ENCODE results near the gene LAMB4. TPM values are rescaled to one million over a fixed set of nuclear protein-coding genes. Genes with fewer than 3 reads are reported as not detected.

LAMB4 gene
- total and polyA plus RNA-seq, 2 experiments from 2014 or later, result not detected

DNA sequence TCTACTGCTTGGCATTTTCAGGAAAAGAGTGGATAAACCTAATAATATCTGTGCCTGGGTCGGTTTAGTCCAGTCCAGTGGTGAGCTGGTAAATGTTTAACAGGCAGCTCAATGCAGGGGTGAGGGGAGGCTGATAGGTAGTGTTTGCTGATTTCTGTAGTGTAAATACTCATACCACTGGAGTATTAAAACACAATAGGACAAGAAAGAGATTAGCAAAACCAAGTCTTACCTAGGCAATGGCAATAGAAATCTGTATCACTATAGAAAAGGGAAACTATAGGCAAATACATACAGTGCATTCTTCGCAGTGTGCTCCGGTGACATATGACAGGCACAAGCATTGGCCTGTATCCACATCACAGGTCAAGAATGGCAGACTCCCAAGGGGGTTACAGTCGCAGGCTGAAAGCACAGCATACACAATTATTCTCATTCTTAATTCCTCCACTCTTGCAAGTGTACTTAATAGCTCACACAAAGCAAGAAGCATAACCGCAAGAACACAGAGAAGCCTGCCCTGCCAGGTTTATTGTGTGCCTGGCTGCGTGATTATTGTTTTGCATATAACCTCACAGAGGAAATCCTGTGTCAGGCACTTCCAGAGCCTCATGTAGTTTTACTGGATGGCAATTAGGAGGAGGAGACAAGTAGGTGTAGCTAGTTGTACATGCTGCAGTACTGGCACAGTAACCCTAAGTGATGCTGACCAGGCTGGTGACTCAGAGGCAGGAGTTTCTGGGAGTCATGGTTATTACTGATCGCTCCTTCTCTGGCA lies 35.0 kb downstream of the LAMB4 start:
- Mint-ChIP-seq H3K27ac (no peak overlapping the region), H3K4me3 (no peak overlapping the region), H3K4me1 (peaks cover 3% of the 10 kb centered on the region; the same call in 2 of the 3 replicates), H3K36me3 (ENCODE audit: low read depth) (no peaks in the 10 kb centered on the region), H3K9me3 (no peaks in the 10 kb centered on the region), H3K27me3 (ENCODE audit: insufficient read depth, low read depth, poor library complexity) (no peaks in the 10 kb centered on the region)
- Histone ChIP-seq H3K4me3 (no peak overlapping the region), H4K20me1 (replicated peaks; ENCODE audit: insufficient read depth) (no peaks in the 10 kb centered on the region), H3K36me3 (ENCODE audit: insufficient read depth) (no peaks in the 10 kb centered on the region), H3K27ac (ENCODE audit: low read depth) (no peak overlapping the region), H2AFZ (no peak overlapping the region), H3K4me1 (ENCODE audit: insufficient read depth) (no peaks in the 10 kb centered on the region), H3K4me2 (no peak overlapping the region), H3K9me2 (ENCODE audit: insufficient read depth) (no peaks in the 10 kb centered on the region), H3F3A (replicated peaks; ENCODE audit: low read depth) (no peaks in the 10 kb centered on the region), H3K27me3 (ENCODE audit: insufficient read depth) (no peaks in the 10 kb centered on the region), H3K79me2 (replicated peaks; ENCODE audit: insufficient read depth) (no peaks in the 10 kb centered on the region)
- ATAC-seq, result no peak
- TF ChIP-seq ZNF331 (CRISPR knock-in tag; IDR thresholded peaks at IDR 0.05; ENCODE audit: low read depth), result no peak
- no peak for TF ChIP-seq EZH2phosphoT487 (IDR thresholded peaks at IDR 0.05; ENCODE audit: unreplicated experiment)
- TF ChIP-seq ZNF114 (CRISPR knock-in tag; IDR thresholded peaks at IDR 0.05), result no peak
- TF ChIP-seq, protein P1, sequence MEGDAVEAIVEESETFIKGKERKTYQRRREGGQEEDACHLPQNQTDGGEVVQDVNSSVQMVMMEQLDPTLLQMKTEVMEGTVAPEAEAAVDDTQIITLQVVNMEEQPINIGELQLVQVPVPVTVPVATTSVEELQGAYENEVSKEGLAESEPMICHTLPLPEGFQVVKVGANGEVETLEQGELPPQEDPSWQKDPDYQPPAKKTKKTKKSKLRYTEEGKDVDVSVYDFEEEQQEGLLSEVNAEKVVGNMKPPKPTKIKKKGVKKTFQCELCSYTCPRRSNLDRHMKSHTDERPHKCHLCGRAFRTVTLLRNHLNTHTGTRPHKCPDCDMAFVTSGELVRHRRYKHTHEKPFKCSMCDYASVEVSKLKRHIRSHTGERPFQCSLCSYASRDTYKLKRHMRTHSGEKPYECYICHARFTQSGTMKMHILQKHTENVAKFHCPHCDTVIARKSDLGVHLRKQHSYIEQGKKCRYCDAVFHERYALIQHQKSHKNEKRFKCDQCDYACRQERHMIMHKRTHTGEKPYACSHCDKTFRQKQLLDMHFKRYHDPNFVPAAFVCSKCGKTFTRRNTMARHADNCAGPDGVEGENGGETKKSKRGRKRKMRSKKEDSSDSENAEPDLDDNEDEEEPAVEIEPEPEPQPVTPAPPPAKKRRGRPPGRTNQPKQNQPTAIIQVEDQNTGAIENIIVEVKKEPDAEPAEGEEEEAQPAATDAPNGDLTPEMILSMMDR (conservative IDR thresholded peaks at IDR 0.05; ENCODE audit: low read depth in 2 of 2), result no peak
- TF ChIP-seq, protein P2, sequence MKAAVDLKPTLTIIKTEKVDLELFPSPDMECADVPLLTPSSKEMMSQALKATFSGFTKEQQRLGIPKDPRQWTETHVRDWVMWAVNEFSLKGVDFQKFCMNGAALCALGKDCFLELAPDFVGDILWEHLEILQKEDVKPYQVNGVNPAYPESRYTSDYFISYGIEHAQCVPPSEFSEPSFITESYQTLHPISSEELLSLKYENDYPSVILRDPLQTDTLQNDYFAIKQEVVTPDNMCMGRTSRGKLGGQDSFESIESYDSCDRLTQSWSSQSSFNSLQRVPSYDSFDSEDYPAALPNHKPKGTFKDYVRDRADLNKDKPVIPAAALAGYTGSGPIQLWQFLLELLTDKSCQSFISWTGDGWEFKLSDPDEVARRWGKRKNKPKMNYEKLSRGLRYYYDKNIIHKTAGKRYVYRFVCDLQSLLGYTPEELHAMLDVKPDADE (IDR thresholded peaks at IDR 0.05), result no peak
- no peak for DNase-seq (ENCODE audit: low spot score)

DNA sequence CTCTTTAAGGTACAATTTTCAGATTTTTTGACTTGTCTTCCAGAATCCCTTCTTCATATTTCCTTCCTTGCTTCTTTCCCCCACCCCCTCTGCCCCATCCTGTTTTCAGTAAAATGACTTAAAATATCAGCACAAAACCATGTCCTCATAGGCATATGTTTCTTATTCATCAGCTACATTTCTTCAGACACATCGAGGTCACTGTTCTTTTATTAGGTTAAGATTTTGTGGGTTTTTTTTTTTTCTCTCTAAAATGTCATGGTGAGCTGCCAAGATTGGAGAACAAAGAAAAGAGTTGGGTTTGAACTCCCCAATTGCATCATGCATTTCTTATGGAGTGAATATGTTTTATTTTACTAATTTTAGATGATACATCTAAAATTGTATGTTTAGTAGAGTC lies 35.8 kb downstream of the LAMB4 start:
- no peaks in the 10 kb centered on the region for H3K27me3 Mint-ChIP-seq (ENCODE audit: insufficient read depth, low read depth, poor library complexity)
- H3K4me3 Mint-ChIP-seq, result no peak overlapping the region
- DNase-seq (ENCODE audit: low spot score) (no peak), ATAC-seq (no peak)
- H3K36me3 ChIP-seq (ENCODE audit: insufficient read depth), result no peaks in the 10 kb centered on the region
- no peaks in the 10 kb centered on the region for H3F3A ChIP-seq (replicated peaks; ENCODE audit: low read depth)
- no peaks in the 10 kb centered on the region for H4K20me1 ChIP-seq (replicated peaks; ENCODE audit: insufficient read depth)
- no peaks in the 10 kb centered on the region for H3K27me3 ChIP-seq (ENCODE audit: insufficient read depth)
- H3K27ac Mint-ChIP-seq, result no peak overlapping the region
- H3K4me2 ChIP-seq, result no peak overlapping the region
- no peaks in the 10 kb centered on the region for H3K9me2 ChIP-seq (ENCODE audit: insufficient read depth)
- H3K4me1 ChIP-seq (ENCODE audit: insufficient read depth), result no peaks in the 10 kb centered on the region
- H3K79me2 ChIP-seq (replicated peaks; ENCODE audit: insufficient read depth), result no peaks in the 10 kb centered on the region
- H3K36me3 Mint-ChIP-seq (ENCODE audit: low read depth), result no peaks in the 10 kb centered on the region
- H3K27ac ChIP-seq (ENCODE audit: low read depth), result no peak overlapping the region
- H2AFZ ChIP-seq, result 0 out of 2 replicates have a peak overlapping the region, but pooled peaks have one; percentile 53
- no peak overlapping the region for H3K4me3 ChIP-seq
- H3K4me1 Mint-ChIP-seq, result peaks cover 3% of the 10 kb centered on the region; the same call in 2 of the 3 replicates
- H3K9me3 Mint-ChIP-seq, result no peaks in the 10 kb centered on the region
- TF ChIP-seq ZNF114 (CRISPR knock-in tag; IDR thresholded peaks at IDR 0.05) (no peak), EZH2phosphoT487 (IDR thresholded peaks at IDR 0.05; ENCODE audit: unreplicated experiment) (no peak), JUNB (IDR thresholded peaks at IDR 0.05; ENCODE audit: unreplicated experiment) (no peak), POLR2AphosphoS5 (IDR thresholded peaks at IDR 0.05; ENCODE audit: low read depth) (no peak), CREB1 (CRISPR knock-in tag; IDR thresholded peaks at IDR 0.05; ENCODE audit: low read depth) (no peak)
- TF ChIP-seq, protein P1 (conservative IDR thresholded peaks at IDR 0.05; ENCODE audit: low read depth in 2 of 2), result no peak
- TF ChIP-seq, protein P3, sequence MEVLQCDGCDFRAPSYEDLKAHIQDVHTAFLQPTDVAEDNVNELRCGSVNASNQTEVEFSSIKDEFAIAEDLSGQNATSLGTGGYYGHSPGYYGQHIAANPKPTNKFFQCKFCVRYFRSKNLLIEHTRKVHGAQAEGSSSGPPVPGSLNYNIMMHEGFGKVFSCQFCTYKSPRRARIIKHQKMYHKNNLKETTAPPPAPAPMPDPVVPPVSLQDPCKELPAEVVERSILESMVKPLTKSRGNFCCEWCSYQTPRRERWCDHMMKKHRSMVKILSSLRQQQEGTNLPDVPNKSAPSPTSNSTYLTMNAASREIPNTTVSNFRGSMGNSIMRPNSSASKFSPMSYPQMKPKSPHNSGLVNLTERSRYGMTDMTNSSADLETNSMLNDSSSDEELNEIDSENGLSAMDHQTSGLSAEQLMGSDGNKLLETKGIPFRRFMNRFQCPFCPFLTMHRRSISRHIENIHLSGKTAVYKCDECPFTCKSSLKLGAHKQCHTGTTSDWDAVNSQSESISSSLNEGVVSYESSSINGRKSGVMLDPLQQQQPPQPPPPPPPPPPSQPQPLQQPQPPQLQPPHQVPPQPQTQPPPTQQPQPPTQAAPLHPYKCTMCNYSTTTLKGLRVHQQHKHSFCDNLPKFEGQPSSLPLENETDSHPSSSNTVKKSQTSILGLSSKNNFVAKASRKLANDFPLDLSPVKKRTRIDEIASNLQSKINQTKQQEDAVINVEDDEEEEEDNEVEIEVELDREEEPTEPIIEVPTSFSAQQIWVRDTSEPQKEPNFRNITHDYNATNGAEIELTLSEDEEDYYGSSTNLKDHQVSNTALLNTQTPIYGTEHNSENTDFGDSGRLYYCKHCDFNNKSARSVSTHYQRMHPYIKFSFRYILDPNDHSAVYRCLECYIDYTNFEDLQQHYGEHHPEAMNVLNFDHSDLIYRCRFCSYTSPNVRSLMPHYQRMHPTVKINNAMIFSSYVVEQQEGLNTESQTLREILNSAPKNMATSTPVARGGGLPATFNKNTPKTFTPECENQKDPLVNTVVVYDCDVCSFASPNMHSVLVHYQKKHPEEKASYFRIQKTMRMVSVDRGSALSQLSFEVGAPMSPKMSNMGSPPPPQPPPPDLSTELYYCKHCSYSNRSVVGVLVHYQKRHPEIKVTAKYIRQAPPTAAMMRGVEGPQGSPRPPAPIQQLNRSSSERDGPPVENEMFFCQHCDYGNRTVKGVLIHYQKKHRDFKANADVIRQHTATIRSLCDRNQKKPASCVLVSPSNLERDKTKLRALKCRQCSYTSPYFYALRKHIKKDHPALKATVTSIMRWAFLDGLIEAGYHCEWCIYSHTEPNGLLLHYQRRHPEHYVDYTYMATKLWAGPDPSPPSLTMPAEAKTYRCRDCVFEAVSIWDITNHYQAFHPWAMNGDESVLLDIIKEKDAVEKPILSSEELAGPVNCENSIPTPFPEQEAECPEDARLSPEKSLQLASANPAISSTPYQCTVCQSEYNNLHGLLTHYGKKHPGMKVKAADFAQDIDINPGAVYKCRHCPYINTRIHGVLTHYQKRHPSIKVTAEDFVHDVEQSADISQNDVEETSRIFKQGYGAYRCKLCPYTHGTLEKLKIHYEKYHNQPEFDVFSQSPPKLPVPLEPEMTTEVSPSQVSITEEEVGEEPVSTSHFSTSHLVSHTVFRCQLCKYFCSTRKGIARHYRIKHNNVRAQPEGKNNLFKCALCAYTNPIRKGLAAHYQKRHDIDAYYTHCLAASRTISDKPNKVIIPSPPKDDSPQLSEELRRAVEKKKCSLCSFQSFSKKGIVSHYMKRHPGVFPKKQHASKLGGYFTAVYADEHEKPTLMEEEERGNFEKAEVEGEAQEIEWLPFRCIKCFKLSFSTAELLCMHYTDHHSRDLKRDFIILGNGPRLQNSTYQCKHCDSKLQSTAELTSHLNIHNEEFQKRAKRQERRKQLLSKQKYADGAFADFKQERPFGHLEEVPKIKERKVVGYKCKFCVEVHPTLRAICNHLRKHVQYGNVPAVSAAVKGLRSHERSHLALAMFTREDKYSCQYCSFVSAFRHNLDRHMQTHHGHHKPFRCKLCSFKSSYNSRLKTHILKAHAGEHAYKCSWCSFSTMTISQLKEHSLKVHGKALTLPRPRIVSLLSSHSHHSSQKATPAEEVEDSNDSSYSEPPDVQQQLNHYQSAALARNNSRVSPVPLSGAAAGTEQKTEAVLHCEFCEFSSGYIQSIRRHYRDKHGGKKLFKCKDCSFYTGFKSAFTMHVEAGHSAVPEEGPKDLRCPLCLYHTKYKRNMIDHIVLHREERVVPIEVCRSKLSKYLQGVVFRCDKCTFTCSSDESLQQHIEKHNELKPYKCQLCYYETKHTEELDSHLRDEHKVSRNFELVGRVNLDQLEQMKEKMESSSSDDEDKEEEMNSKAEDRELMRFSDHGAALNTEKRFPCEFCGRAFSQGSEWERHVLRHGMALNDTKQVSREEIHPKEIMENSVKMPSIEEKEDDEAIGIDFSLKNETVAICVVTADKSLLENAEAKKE (CRISPR knock-in tag; IDR thresholded peaks at IDR 0.05), result no peak

All from GM23338 (cell line).